Hepatocyte (in vitro differentiated cells): Measurements from ENCODE around the gene MRPL1. TPM values are rescaled to one million over a fixed set of nuclear protein-coding genes. Genes with fewer than 3 reads are reported as not detected.
A peak's percentile ranks its signal among the peaks of the same experiment; 100 is the strongest.

Source experiments
- DNase-seq: peaks from one replicate; pipeline ENCODE4 v3.0.0-alpha.2; 2016; ENCODE audit warnings: low spot score
- H2AFZ ChIP-seq: fragments of 200-600 bp; sonication (generic); 2 replicates; pipeline ENCODE4 v1.6.0; 2016; ENCODE audit warnings: antibody characterized with exemption, mild to moderate bottlenecking
- H3K27ac ChIP-seq: fragments of 200-600 bp; sonication (generic); 2 replicates; pipeline ENCODE4 v1.5.1; 2016; ENCODE audit warnings: mild to moderate bottlenecking
- H3K27me3 ChIP-seq: fragments of 200-600 bp; sonication (generic); 2 replicates; pipeline ENCODE4 v1.6.1; 2016
- H3K36me3 ChIP-seq: fragments of 200-600 bp; sonication (generic); replicated peaks from 2 replicates; pipeline ENCODE4 v1.5.1; 2016; ENCODE audit warnings: low read depth; ENCODE audit not compliant: insufficient read depth
- H3K4me1 ChIP-seq: fragments of 200-600 bp; sonication (generic); 2 replicates; pipeline ENCODE4 v1.5.1; 2016; ENCODE audit warnings: mild to moderate bottlenecking, moderate library complexity; ENCODE audit not compliant: insufficient read depth
- H3K4me2 ChIP-seq: fragments of 200-600 bp; sonication (generic); 2 replicates; pipeline ENCODE4 v1.6.0; 2016
- H3K4me3 ChIP-seq: fragments of 200-600 bp; sonication (generic); 2 replicates; pipeline ENCODE4 v1.5.1; 2016; ENCODE audit warnings: mild to moderate bottlenecking
- H3K79me2 ChIP-seq: fragments of 200-600 bp; sonication (generic); 2 replicates; pipeline ENCODE4 v1.6.0; 2017; ENCODE audit warnings: mild to moderate bottlenecking
- H3K9me2 ChIP-seq: fragments of 200-600 bp; sonication (generic); replicated peaks from 2 replicates; pipeline ENCODE4 v1.6.0; 2017; ENCODE audit warnings: mild to moderate bottlenecking; ENCODE audit not compliant: insufficient read depth
- H3K9me3 ChIP-seq: fragments of 200-600 bp; sonication (generic); 2 replicates; pipeline ENCODE4 v1.5.1; 2016; ENCODE audit warnings: low read depth, mild to moderate bottlenecking
- H4K20me1 ChIP-seq: fragments of 200-600 bp; sonication (generic); 2 replicates; pipeline ENCODE4 v1.6.0; 2016; ENCODE audit warnings: mild to moderate bottlenecking; ENCODE audit not compliant: insufficient read depth, poor library complexity, severe bottlenecking
- CTCF ChIP-seq: fragments of 200-600 bp; sonication (generic); IDR thresholded peaks from 2 replicates; pipeline ENCODE4 v1.5.1; 2016; ENCODE audit warnings: antibody characterized with exemption, mild to moderate bottlenecking; ENCODE audit not compliant: poor library complexity
- EZH2 ChIP-seq: fragments of 200-600 bp; sonication (generic); IDR thresholded peaks from 2 replicates; pipeline ENCODE4 v1.6.1; 2016; ENCODE audit warnings: antibody characterized with exemption, mild to moderate bottlenecking, borderline replicate concordance
- EZH2phosphoT487 ChIP-seq: fragments of 200-600 bp; sonication (generic); IDR thresholded peaks from one replicate; pipeline ENCODE4 v1.6.1; 2018; ENCODE audit warnings: antibody characterized with exemption, mild to moderate bottlenecking, low read depth, moderate library complexity; ENCODE audit not compliant: unreplicated experiment, severe bottlenecking
- WGBS: methylation state at CpG from one replicate; pipeline ENCODE4 v1.1.6; 2016; ENCODE audit warnings: low lambda C conversion rate; ENCODE audit errors: missing lambda C conversion rate; 5-methylcytosine and 5-hydroxymethylcytosine counted together
- polyA plus RNA-seq: library from polyadenylated mRNA; unstranded; fragments of >200 nt; fragmentation: Nextera tagmentation; extraction: Ambion mirVana; gene quantifications from 2 replicates; pipeline ENCODE4 v1.2.1, GENCODE V29; 2016
- total RNA-seq: library from RNA; depleted of rRNA; stranded (reverse); fragments of >200 nt; gene quantifications from 2 replicates; pipeline ENCODE4 v1.2.3, GENCODE V29; 2014

MRPL1 gene
- total and polyA plus RNA-seq, 2 experiments from 2014 or later, result 19.6 to 27.2 TPM

- no peaks in the 10 kb centered on the region for H3K4me1 ChIP-seq
- no peak for DNase-seq
- WGBS, result 95% methylated on average over 1 of the region's 1 CpG
- no peaks in the 10 kb centered on the region for H4K20me1 ChIP-seq
- H3K27me3 ChIP-seq, result no peaks in the 10 kb centered on the region
- H3K36me3 ChIP-seq, result no peaks in the 10 kb centered on the region
- no peak overlapping the region for H3K27ac ChIP-seq
- H3K9me2 ChIP-seq, result no peaks in the 10 kb centered on the region
- no peak overlapping the region for H2AFZ ChIP-seq
- H3K4me3 ChIP-seq, result no peak overlapping the region
- H3K4me2 ChIP-seq, result no peak overlapping the region
- H3K9me3 ChIP-seq, result no peaks in the 10 kb centered on the region
- TF ChIP-seq EZH2 (no peak), EZH2phosphoT487 (no peak), CTCF (no peak)
- H3K79me2 ChIP-seq, result no peaks in the 10 kb centered on the region
Measured at GRCh38 chr4:77992581-77992980, 130.0 kb downstream of the MRPL1 start.

GRCh38 chr4:77994194-77994721 lies 131.6 kb downstream of the MRPL1 start:
- Histone ChIP-seq H3K79me2 (no peaks in the 10 kb centered on the region), H3K27ac (no peak overlapping the region), H3K4me1 (no peaks in the 10 kb centered on the region), H3K4me3 (no peak overlapping the region), H3K9me2 (no peaks in the 10 kb centered on the region), H3K4me2 (no peak overlapping the region), H3K27me3 (no peaks in the 10 kb centered on the region), H3K9me3 (no peaks in the 10 kb centered on the region), H3K36me3 (no peaks in the 10 kb centered on the region), H4K20me1 (no peaks in the 10 kb centered on the region), H2AFZ (no peak overlapping the region)
- DNase-seq, result peak; percentile 81
- no peak for TF ChIP-seq EZH2phosphoT487
- TF ChIP-seq CTCF, result peak; percentile 65

- no peaks in the 10 kb centered on the region for H3K9me3 ChIP-seq
- no peak overlapping the region for H2AFZ ChIP-seq
- TF ChIP-seq EZH2 (no peak), CTCF (no peak), EZH2phosphoT487 (no peak)
- no peaks in the 10 kb centered on the region for H3K9me2 ChIP-seq
- H3K79me2 ChIP-seq, result no peaks in the 10 kb centered on the region
- 31% methylated on average over 3 of the region's 3 CpGs for WGBS
- H3K27me3 ChIP-seq, result no peaks in the 10 kb centered on the region
- H3K27ac ChIP-seq, result no peak overlapping the region
- H3K4me3 ChIP-seq, result no peak overlapping the region
- no peaks in the 10 kb centered on the region for H4K20me1 ChIP-seq
- H3K4me1 ChIP-seq, result no peaks in the 10 kb centered on the region
- H3K4me2 ChIP-seq, result no peak overlapping the region
- no peaks in the 10 kb centered on the region for H3K36me3 ChIP-seq
- DNase-seq, result no peak
Measured at GRCh38 chr4:77996076-77996475, 133.4 kb downstream of the MRPL1 start.

- 87% methylated on average over 1 of the region's 1 CpG for WGBS
Measured at GRCh38 chr4:78001531-78001930, 138.9 kb downstream of the MRPL1 start.

More at GRCh38 chr4:78001531-78001930, 138.9 kb downstream of the MRPL1 start:
- TF ChIP-seq EZH2 (no peak), EZH2phosphoT487 (no peak), CTCF (no peak)
- no peaks in the 10 kb centered on the region for H3K79me2 ChIP-seq
- H3K27ac ChIP-seq, result no peak overlapping the region
- H3K9me3 ChIP-seq, result no peaks in the 10 kb centered on the region
- H3K27me3 ChIP-seq, result no peaks in the 10 kb centered on the region
- H3K4me3 ChIP-seq, result no peak overlapping the region
- H3K9me2 ChIP-seq, result no peaks in the 10 kb centered on the region
- no peak overlapping the region for H3K4me2 ChIP-seq
- H4K20me1 ChIP-seq, result no peaks in the 10 kb centered on the region
- no peaks in the 10 kb centered on the region for H3K4me1 ChIP-seq
- no peak overlapping the region for H2AFZ ChIP-seq
- no peak for DNase-seq
- H3K36me3 ChIP-seq, result no peaks in the 10 kb centered on the region
